T-helper 1 cell treated with Interleukin-12 subunit alpha and Interleukin-12 subunit beta and Interleukin-4 antibody, amounts not matched to agents 30 μg/mL and 1 μg/mL, for 36 hours (primary cell): ENCODE results near the gene NTM.
"Not testable (repeated sequence)": the region's sequence is repeated elsewhere in the genome, so short reads cannot be mapped to it uniquely, and the experiment has no call there.

Experiments used
- H3K27ac Mint-ChIP-seq: one replicate; pipeline ENCODE4 v1.8.0; 2021; ENCODE audit warnings: mild to moderate bottlenecking, mixed read lengths
- H3K27me3 Mint-ChIP-seq: one replicate; pipeline ENCODE4 v1.8.0; 2021; ENCODE audit warnings: low read depth, mixed read lengths
- H3K36me3 Mint-ChIP-seq: one replicate; pipeline ENCODE4 v1.8.0; 2021; ENCODE audit warnings: low read depth, mixed read lengths
- H3K4me1 Mint-ChIP-seq: one replicate; pipeline ENCODE4 v1.8.0; 2021; ENCODE audit warnings: low read depth, mixed read lengths
- H3K4me3 Mint-ChIP-seq: one replicate; pipeline ENCODE4 v1.8.0; 2021; ENCODE audit warnings: mild to moderate bottlenecking, moderate library complexity, mixed read lengths
- H3K9me3 Mint-ChIP-seq: one replicate; pipeline ENCODE4 v1.8.0; 2021; ENCODE audit warnings: mixed read lengths

NTM gene

DNA sequence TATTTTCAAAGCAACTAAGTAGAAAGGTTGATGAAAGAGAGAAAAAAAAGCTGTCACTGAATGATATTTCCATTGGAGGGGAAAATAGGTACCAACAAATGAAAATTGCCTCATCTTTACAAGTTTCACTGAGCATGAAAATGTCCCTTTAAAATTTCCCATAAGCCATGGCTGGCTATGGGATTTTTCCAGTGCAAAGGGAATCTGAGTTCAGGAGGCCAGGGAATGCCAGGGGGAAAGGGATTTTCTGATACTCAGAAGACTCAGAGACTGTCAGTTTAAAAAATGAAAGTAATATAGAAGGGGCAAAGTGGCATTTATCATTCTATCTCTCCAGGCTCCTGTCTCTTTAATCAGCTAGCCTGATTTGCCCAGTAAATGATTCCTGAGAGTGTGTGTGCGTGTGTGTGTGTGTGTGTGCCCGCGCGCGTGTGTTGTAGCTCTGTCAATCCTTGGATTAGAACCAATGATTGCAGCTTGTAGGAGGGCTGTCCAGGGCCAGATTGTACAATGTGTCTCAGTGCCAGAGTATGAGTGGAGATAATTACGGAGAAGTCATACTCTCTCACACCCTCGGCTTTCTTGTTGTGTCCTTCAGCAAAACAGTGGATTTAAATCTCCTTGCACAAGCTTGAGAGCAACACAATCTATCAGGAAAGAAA, at the start of gene NTM:
NTM (plus strand) TSS at position 526 of the 662 bp plus-strand sequence.
- H3K27ac Mint-ChIP-seq: no peak within 1 kb of the TSS
- no peaks in the 10 kb centered on the region for H3K4me1 Mint-ChIP-seq
- H3K36me3 Mint-ChIP-seq: no peaks in the 10 kb centered on the region
- no peaks in the 10 kb centered on the region for H3K9me3 Mint-ChIP-seq
- H3K4me3 Mint-ChIP-seq: no peak within 1 kb of the TSS
- H3K27me3 Mint-ChIP-seq: peaks cover 1% of the 10 kb centered on the region

DNA sequence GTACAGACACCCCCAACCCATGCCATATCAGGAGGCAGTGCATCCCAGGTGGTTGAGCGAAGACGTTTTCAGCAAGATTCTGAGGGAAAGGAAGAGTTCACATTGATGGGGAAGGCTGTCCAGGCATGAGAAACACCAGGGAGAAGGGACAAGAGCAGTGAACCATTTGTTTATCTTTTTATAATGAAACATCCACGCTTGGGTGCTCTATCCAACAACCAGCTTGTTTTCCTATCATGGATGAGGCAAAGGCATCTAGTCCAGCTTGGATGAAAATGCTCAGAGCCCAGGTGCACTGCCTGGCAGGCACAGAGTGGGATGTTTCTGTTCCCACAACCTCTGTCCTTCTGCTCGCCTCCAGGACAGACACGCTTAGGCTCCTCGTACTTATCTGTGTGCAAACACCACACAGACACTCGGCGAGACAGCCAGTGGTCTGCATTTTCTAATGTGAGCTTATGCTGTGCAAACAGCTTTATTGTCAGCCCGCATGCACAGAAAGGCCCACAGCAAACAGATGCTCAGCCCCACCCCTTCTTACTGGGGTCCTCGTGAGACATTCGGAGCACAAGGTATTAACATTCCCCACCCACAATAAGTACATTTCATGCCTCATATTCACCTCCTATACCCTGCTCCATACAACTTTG, 45.4 kb upstream of the NTM start:
- Mint-ChIP-seq H3K4me1 (no peaks in the 10 kb centered on the region), H3K36me3 (no peaks in the 10 kb centered on the region), H3K9me3 (no peaks in the 10 kb centered on the region), H3K27me3 (no peaks in the 10 kb centered on the region), H3K4me3 (no peak overlapping the region), H3K27ac (no peak overlapping the region)

DNA sequence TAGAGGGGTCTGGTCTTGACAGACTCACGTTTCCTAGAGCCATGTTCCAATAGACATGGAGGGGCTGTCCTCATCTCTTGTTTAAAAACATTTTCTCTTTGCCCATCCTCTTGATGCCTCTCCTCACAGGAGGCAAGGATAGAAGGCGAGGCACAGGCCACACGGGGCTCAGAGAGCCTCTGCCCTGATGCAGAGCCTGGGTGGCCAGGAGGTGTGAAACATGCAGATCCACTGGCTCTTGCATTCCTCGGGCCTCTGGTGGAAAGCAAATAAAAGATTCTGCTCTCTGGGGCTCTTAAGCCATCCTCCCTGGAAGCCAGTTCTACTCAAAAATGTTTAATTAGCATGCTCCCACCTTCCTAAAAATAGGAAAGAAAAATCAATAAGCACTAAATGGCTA, 43.6 kb upstream of the NTM start:
- Mint-ChIP-seq H3K36me3 (no peaks in the 10 kb centered on the region), H3K4me3 (no peak overlapping the region), H3K27me3 (no peaks in the 10 kb centered on the region), H3K27ac (no peak overlapping the region), H3K4me1 (no peaks in the 10 kb centered on the region), H3K9me3 (no peaks in the 10 kb centered on the region)

DNA sequence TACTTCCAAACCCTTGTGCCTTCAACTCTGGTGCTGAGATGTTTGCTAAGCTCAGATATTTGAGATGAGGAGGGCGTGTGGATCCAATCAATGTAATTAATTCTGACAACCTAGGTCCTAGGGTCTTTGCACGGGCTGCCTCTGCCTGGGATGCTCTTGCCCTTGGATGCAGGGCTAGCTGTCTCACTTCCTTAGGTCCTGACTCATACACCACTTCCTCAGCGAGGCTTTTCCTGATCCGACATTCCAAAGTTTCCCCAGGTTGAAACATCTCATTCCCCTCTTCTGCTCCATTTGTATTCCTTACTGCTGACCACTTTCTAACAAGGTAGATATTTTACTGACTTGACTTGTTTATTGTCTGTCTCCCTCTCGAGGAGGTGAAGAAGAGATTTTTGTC, 43.0 kb upstream of the NTM start:
- no peaks in the 10 kb centered on the region for H3K4me1 Mint-ChIP-seq
- no peaks in the 10 kb centered on the region for H3K36me3 Mint-ChIP-seq
- no peaks in the 10 kb centered on the region for H3K9me3 Mint-ChIP-seq
- no peaks in the 10 kb centered on the region for H3K27me3 Mint-ChIP-seq
- H3K27ac Mint-ChIP-seq: no peak overlapping the region
- no peak overlapping the region for H3K4me3 Mint-ChIP-seq

DNA sequence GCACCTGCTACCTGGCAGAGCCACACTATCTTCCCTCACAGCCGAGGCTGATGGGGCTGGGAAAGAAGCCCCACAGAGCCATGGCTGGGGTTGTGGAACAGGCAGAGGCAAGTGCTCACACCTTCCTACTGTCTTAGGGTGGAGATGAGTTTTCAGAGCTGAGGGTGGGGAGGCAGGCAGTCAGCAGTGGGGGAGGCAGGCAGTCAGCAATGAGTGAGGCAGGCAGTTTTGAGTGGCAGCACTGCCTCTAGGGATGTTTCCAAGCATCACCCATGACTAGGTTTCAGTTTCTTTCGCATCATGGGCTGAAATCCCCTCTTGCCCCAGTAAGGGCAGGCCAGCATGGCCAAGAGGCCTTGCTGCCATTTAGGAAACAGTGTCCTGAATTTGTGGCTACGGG, 41.6 kb upstream of the NTM start:
- Mint-ChIP-seq H3K9me3 (no peaks in the 10 kb centered on the region), H3K36me3 (no peaks in the 10 kb centered on the region), H3K4me3 (no peak overlapping the region), H3K27me3 (no peaks in the 10 kb centered on the region), H3K27ac (no peak overlapping the region), H3K4me1 (no peaks in the 10 kb centered on the region)

DNA sequence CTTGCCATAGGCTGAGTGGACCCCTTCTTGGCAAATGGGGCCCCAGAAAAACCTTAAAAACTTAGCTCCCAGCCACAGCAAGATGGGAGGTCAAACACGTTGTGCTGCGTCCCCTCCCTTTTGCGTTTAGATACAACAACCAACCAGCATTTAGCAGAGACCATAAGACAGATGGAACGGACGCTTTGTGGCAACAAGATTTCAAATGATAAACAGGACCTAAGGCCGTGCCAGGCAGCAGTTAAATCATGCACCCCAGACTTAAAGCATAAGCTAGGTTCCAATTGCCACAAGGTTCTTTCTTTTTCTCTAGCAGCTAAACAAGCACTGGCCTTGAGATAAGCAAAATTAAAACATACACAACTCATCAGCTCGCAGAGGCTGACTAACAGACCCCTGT, 39.4 kb upstream of the NTM start:
- H3K9me3 Mint-ChIP-seq: no peaks in the 10 kb centered on the region
- no peaks in the 10 kb centered on the region for H3K4me1 Mint-ChIP-seq
- H3K36me3 Mint-ChIP-seq: no peaks in the 10 kb centered on the region
- H3K27ac Mint-ChIP-seq: no peak overlapping the region
- H3K4me3 Mint-ChIP-seq: no peak overlapping the region
- H3K27me3 Mint-ChIP-seq: no peaks in the 10 kb centered on the region

DNA sequence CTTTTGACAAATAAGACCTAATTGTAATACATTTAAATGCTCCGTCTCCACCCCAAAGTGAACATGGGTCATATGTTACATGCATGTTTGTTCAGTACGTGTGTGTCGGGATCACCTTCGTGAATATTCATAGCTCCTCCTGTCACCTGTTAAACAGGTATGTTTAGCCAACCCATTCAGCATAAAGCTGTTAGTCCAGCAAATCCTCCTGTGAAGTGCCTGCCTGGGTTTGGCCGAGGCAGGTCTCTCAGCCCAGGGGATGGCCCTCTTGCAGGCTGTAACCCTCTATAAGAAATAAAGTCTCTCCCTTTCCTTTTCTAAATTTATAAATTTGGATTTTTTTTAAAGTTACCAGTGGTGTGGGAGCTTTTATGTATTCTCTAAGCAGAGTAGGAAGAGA, 38.9 kb upstream of the NTM start:
- Mint-ChIP-seq H3K4me1 (no peaks in the 10 kb centered on the region), H3K9me3 (no peaks in the 10 kb centered on the region), H3K27ac (no peak overlapping the region), H3K4me3 (no peak overlapping the region), H3K27me3 (no peaks in the 10 kb centered on the region), H3K36me3 (no peaks in the 10 kb centered on the region)

DNA sequence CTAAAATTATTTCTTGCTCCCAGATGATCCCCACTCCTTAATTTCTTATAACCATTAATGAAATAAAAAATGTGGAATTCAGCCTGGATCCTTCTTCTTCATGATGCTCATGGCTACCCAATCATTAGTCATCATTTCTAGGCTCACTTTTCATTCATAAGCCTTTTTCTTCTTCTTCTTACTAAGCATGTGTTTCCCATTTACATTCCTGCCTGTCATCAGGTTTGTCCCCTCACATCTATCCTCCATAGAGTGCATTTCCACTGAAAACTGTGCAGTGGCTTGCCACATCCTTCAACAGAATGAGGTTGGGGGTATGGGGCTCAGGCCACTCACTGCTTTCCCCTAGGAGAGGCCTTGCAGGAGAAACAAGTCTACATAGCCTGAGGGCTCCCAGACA, 35.8 kb upstream of the NTM start:
- H3K27me3 Mint-ChIP-seq: no peaks in the 10 kb centered on the region
- H3K36me3 Mint-ChIP-seq: no peaks in the 10 kb centered on the region
- no peaks in the 10 kb centered on the region for H3K4me1 Mint-ChIP-seq
- H3K27ac Mint-ChIP-seq: no peak overlapping the region
- H3K4me3 Mint-ChIP-seq: no peak overlapping the region
- no peaks in the 10 kb centered on the region for H3K9me3 Mint-ChIP-seq

DNA sequence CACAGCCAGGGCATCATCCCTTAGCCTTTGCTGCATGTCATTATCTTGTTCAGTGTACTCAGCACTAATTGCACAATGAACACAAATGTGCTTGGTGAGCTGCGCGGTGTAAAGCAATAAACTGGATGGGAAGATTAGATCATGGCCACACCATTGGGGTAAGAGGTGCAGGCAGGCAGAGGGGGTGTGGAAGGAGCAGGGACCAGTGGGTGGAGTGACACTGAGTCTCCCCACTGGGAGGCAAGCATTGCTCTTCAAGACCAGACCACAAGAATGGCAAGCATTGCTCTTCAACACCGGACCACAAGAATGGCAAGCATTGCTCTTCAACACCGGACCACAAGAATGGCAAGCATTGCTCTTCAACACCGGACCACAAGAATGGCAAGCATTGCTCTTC, 28.5 kb upstream of the NTM start:
- H3K4me1 Mint-ChIP-seq, H3K4me3 Mint-ChIP-seq, H3K36me3 Mint-ChIP-seq, H3K27ac Mint-ChIP-seq, H3K9me3 Mint-ChIP-seq, H3K27me3 Mint-ChIP-seq: not testable (repeated sequence)

DNA sequence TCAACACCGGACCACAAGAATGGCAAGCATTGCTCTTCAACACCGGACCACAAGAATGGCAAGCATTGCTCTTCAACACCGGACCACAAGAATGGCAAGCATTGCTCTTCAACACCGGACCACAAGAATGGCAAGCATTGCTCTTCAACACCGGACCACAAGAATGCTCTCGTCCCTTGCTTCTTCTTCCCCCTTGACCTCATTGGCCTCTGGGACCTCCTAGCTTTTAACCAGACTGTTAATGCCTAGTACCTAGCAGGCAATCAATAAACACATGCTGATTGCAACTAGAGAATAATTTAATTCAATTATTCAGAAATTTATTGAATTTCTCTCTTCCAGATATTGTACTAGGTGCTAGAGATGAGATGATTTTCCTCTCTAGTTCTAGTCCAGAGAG, 28.0 kb upstream of the NTM start:
- not testable (repeated sequence) for H3K36me3 Mint-ChIP-seq, H3K4me1 Mint-ChIP-seq, H3K4me3 Mint-ChIP-seq, H3K27ac Mint-ChIP-seq, H3K9me3 Mint-ChIP-seq, H3K27me3 Mint-ChIP-seq

DNA sequence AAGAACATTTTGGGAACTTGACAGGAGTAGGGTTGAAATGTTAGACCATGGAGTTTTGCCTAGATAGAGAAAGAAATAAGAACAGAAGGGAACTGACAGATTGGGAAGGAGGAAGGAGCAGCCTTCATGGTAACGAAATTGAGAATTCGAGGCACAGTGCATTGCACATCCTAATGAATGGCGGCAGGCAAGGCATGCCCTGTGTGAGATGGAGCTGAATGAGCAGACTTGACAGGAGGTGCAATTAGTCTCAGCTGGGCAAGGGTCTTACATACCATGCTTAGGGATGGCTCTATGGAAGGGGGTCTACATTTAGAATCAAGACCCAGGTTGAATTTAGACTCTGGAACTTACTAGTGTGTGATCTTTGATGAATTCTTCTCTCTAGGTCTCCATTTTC, 25.0 kb upstream of the NTM start:
- H3K9me3 Mint-ChIP-seq: no peaks in the 10 kb centered on the region
- H3K4me1 Mint-ChIP-seq: no peaks in the 10 kb centered on the region
- H3K27ac Mint-ChIP-seq: no peak overlapping the region
- H3K27me3 Mint-ChIP-seq: no peaks in the 10 kb centered on the region
- H3K36me3 Mint-ChIP-seq: no peaks in the 10 kb centered on the region
- no peak overlapping the region for H3K4me3 Mint-ChIP-seq

DNA sequence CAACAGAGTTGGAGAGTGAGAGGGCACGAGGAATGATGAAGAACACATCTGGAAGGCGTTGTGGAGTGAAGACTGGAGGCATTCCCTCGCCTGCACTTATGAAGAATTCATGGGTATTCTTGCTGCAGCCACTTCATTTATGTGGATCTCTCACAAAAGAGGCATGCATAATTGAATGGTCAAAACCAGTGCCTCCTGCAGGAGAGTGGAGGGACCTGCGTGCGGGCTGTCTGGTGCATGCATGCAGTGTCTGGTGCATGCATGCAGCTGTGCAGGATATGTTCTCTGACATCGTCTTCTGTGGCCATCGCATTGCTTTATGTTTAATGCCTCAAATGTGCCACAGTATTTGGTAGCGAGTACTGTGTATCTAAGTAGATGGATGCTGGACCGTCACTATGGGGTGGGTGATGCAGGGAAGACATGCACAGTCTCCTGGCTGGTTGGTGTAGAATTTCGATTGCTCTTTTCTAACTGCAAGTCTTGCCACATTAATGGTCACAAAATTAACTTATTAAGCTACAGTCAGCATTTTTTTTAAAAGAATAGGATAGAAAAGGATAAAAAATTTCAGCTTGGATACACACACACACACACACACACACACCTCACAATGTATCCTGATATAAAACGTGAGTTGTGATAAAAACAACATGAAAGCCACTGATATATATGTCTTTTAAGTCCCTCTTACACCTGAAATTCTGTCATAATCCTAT, 20.9 kb upstream of the NTM start:
- Mint-ChIP-seq H3K36me3 (no peaks in the 10 kb centered on the region), H3K9me3 (no peaks in the 10 kb centered on the region), H3K27me3 (no peaks in the 10 kb centered on the region), H3K4me3 (no peak overlapping the region), H3K4me1 (no peaks in the 10 kb centered on the region), H3K27ac (no peak overlapping the region)

DNA sequence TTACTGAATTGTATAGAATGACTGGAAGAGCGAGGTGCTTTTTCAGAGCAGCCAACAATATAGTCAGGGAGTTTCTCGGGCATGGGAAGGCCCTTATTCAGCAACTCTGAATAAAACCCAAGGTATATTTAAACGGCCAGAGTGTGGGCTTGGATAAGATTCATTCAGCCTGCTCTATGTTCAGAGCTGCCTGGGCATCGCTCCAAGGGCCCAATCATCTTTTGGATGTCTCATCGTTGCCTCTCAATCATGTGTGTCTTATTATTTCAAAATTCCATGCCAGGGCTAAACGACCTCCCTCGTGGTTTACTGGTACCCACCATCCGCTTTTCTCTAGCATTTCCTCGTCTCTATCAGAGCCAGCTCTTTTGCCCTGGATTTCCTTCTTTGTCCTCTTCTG, 19.5 kb upstream of the NTM start:
- H3K9me3 Mint-ChIP-seq: no peaks in the 10 kb centered on the region
- no peak overlapping the region for H3K27ac Mint-ChIP-seq
- H3K27me3 Mint-ChIP-seq: no peaks in the 10 kb centered on the region
- no peaks in the 10 kb centered on the region for H3K36me3 Mint-ChIP-seq
- no peaks in the 10 kb centered on the region for H3K4me1 Mint-ChIP-seq
- no peak overlapping the region for H3K4me3 Mint-ChIP-seq

DNA sequence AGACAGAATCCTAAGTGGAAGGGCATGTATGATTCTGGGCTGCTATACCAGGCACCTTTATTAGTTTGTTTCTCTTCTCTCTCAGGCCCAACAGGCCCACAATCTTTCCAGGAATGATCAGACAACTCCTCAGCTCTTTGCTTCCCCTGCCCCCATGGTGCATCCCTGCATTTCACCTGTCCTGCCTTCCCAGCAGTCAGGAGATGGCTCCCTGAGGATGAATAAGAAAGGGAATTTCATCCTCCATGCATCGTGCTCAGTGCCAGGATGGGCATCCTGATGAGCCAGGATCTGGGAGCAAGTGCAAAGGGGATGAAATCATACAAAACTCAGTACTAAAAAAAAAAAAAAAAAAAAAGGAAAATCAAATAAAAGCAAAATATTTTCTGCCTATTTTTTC, 18.6 kb upstream of the NTM start:
- H3K4me3 Mint-ChIP-seq: no peak overlapping the region
- no peaks in the 10 kb centered on the region for H3K9me3 Mint-ChIP-seq
- H3K27ac Mint-ChIP-seq: no peak overlapping the region
- no peaks in the 10 kb centered on the region for H3K27me3 Mint-ChIP-seq
- H3K36me3 Mint-ChIP-seq: no peaks in the 10 kb centered on the region
- H3K4me1 Mint-ChIP-seq: no peaks in the 10 kb centered on the region

DNA sequence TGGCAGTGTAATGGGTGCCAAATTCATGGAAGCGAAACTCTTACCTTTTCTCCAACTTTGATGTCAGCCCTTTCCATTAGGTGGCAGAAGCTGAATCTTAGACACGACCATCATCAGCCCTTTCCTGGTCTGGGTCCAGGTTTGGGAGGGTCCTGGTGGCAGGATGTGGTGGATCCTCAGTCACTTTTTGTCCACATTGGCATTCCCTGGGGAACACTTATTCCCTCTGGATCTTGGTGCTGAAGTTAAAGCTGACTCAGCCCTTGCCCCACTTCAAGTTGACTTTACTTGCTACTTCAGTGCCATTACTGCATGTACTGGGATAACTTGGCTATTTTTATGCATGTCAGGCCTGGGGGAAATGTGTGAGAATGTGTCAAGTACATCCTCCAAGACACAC, 16.6 kb upstream of the NTM start:
- no peak overlapping the region for H3K27ac Mint-ChIP-seq
- H3K36me3 Mint-ChIP-seq: no peaks in the 10 kb centered on the region
- no peaks in the 10 kb centered on the region for H3K27me3 Mint-ChIP-seq
- H3K4me1 Mint-ChIP-seq: no peaks in the 10 kb centered on the region
- no peaks in the 10 kb centered on the region for H3K9me3 Mint-ChIP-seq
- H3K4me3 Mint-ChIP-seq: no peak overlapping the region
